Activated naive CD8-positive, alpha-beta T cell treated with anti-CD3 and anti-CD28 coated beads, Interleukin-2, amount 10 ng/mL, durations not matched to agents 7 days and 5 days (primary cell): ENCODE results near the gene GRB7. TPM values are rescaled to one million over a fixed set of nuclear protein-coding genes. Genes with fewer than 3 reads are reported as not detected.
"Not testable (repeated sequence)": the region's sequence is repeated elsewhere in the genome, so short reads cannot be mapped to it uniquely, and the experiment has no call there.

ENCODE experiments used
- ATAC-seq: fragments of 150-1000 bp; cut with Tn5 transposase; one replicate; pipeline ENCODE4 v1.10.0; 2021; ENCODE audit warnings: low read depth, moderate library complexity
- POLR2A ChIA-PET: fragments of 350-600 bp; sonication (Branson Sonifier 250); formaldehyde crosslinking; loops from one replicate; lab custom pipeline; 2021; ENCODE audit warnings: antibody characterized with exemption; lab: Charles Lee
- DNase-seq: peaks from one replicate; pipeline ENCODE4 v3.0.0; 2021
- H3K27ac Mint-ChIP-seq: one replicate; pipeline ENCODE4 v1.8.0; 2022; ENCODE audit warnings: mild to moderate bottlenecking, mixed read lengths
- H3K27me3 Mint-ChIP-seq: one replicate; pipeline ENCODE4 v1.8.0; 2022; ENCODE audit warnings: mild to moderate bottlenecking, moderate library complexity, mixed read lengths
- H3K36me3 Mint-ChIP-seq: one replicate; pipeline ENCODE4 v1.8.0; 2021; ENCODE audit warnings: mild to moderate bottlenecking, mixed read lengths
- H3K4me1 Mint-ChIP-seq: one replicate; pipeline ENCODE4 v1.8.0; 2021; ENCODE audit warnings: mixed read lengths
- H3K4me3 Mint-ChIP-seq: one replicate; pipeline ENCODE4 v1.8.0; 2022; ENCODE audit warnings: mild to moderate bottlenecking, moderate library complexity, mixed read lengths
- H3K9me3 Mint-ChIP-seq: one replicate; pipeline ENCODE4 v1.8.0; 2021; ENCODE audit warnings: mixed read lengths
- total RNA-seq, 2 experiments: library from RNA; stranded (reverse); gene quantifications; one replicate each; pipeline ENCODE4 v1.2.3, GENCODE V29; 2021

The GRB7 gene
- total RNA-seq, 2 experiments from 2014 or later = 0.37 to 0.61 TPM

DNA sequence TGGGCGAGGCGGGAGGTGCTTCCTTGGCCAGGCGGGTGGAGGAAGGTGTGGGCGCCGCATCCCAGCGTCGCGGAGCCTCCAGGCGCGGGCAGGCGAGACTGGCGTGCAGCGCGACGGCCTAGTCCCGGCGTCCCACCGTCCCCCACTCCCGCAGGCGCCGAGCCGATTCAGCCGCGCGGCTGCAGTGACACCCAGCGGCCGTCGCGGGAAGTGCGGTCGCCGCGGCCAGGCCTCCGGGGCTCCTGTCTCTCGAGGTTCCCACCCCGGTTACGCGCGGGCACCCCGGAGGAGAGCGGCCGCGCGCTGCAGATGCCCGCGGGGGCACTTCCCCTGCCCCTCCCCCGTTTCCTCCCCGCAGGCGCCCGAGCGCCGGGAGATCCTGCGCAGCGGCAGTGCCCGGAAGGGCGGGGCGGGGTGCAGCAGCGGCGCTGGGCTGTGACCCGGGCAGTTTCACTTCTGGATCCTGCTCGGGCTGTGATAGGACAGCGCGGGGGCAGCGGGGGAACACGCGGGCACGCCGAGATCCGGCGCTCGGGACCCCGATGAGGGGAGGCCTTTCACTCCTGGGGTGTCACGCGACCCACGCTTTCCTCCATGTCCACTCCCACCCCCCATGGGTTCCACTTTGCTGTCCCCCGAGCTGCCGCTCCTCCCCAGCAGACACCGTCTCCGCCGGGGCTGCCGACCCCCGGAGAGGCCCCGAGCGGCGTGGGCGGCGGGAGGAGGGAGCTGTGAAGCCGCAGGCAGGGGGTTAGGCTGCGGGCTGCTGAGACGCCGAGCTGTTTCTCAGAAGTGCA lies 16.6 kb downstream of the GRB7 start:
- Mint-ChIP-seq H3K9me3 (no peaks in the 10 kb centered on the region), H3K27ac (peak overlapping the region; percentile 93), H3K4me3 (peak overlapping the region; percentile 88), H3K27me3 (no peaks in the 10 kb centered on the region), H3K36me3 (peaks cover 10% of the 10 kb centered on the region), H3K4me1 (peaks cover 47% of the 10 kb centered on the region)
- POLR2A ChIA-PET = interaction anchor here (0.6 to 2.5 kb wide), 15 partner anchors 15 to 226 kb away, joined by 3 to 17 read pairs (median 5); partner anchors contain the start of genes IKZF3, LRRC3C, MIEN1 and ORMDL3
- ATAC-seq (peak; percentile 90), DNase-seq (peak; percentile 99)

DNA sequence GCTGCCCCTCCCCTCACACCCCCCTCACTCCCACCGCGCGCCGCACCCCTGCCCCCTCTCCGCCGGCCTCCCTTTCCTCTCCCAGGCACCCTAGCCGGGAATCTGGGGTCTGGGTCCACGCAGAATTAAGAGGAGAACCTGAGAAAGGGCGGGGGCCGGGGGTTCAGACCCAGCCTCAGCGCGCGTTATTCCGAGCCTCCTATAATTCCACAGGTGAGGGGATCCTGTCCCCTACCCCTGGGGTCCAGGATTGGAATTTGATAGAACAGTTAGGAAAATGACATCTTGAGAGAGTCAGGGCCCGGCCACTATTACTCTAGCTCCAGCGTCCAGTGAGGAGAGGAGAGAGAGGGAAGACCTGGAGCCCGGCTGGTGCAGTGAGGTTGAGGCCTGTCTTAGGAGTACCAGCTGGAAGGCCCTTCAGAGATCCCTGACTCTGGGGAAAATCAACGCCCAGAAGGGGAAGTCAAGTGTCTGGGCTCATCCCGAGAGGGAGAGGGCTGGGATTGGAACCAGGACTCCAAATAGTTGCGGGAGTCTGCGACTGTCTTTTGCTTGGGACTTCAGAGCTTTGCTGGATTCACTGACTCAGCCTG lies 17.3 kb downstream of the GRB7 start:
- no peaks in the 10 kb centered on the region for H3K27me3 Mint-ChIP-seq
- ATAC-seq (no peak), DNase-seq (no peak)
- peaks cover 52% of the 10 kb centered on the region for H3K4me1 Mint-ChIP-seq
- H3K27ac Mint-ChIP-seq = peak overlapping the region; percentile 83
- no peaks in the 10 kb centered on the region for H3K9me3 Mint-ChIP-seq
- POLR2A ChIA-PET = interaction anchor here (0.6 to 2.5 kb wide), 16 partner anchors 15 to 267 kb away, joined by 3 to 17 read pairs (median 4); partner anchors contain the start of genes IKZF3, LRRC3C, MIEN1 and ORMDL3
- H3K4me3 Mint-ChIP-seq = peak overlapping the region; percentile 63
- H3K36me3 Mint-ChIP-seq = peaks cover 10% of the 10 kb centered on the region

DNA sequence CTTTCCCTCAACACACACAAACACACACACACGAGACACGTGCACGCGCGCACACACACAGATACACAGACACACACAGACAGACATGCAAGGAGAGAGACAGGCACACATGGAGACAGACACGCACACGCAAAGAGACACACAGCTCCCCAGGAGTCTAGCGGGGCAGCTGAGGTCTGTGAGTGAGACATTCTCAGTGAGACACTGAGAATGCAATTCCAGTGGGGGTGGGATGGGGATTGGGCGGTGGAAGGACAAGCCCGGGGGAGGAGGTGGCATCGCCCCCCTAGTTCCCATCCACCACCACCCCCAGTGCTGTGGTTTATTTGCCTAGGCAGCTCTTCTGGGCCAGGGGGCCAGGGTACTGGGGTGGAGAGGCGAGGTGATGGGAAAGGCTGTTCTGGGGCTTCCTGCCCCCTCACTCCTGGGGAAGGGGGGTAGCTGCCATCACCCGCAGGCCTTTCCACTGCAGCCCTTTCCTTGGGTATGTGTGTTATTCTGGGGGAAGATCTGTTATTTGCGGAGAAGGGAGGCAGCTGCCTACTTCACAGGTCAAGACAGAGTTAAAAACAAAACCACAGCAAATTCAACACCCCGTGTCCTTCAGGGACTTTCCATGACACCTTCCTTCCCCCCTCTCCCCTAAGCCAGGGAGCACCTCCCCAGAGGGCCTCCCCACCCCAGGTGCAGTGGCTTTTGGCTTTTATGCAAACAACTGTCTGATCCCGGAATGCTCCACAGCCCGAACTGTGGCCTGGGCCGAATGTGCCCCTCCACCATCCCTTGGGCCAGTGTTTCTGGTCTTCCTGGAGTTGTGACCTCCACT lies 18.0 kb downstream of the GRB7 start:
- Mint-ChIP-seq H3K36me3 (peaks cover 12% of the 10 kb centered on the region), H3K4me3 (peak overlapping the region; percentile 63), H3K27ac (peak overlapping the region; percentile 83), H3K4me1 (peaks cover 52% of the 10 kb centered on the region), H3K27me3 (no peaks in the 10 kb centered on the region), H3K9me3 (no peaks in the 10 kb centered on the region)
- DNase-seq (peak; percentile 55), ATAC-seq (no peak)
- POLR2A ChIA-PET = interaction anchor here (0.7 to 2.5 kb wide), 14 partner anchors 14 to 266 kb away, joined by 3 to 17 read pairs (median 6); partner anchors contain the start of genes LRRC3C, MIEN1, ORMDL3 and PSMD3

DNA sequence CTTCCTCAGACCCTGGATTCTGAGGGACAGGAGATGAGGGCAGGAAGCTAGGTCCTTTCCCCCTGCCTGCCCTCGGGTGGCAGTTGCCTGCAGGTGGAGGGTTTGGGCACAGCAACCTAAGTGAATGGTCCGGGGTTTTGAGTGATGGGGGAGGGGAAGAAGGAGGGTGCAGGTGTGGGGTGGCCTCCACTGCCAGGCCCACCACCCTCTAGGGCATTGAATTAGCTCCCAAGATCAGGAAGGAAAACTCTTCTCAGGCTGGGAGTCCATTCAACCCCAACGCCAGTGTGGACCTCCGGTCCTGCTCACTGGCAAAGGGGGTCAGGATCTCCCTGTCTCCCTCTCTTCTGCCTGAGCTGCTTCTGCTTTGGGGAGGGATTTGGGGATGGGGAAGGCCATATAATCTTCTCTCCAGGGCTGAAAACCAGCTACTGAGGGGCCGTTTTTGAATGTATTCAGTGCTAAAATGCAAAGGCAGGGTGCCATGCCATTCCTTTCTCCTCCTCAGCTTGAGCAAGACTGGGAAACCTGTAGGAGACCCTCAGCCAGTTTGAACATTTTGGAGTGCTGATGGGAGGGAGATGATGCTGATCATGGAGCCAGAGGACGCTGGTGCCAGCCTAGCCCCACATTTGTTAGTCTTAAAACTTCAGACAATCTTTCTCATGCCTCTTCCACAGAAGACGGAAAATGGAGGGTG lies 18.8 kb downstream of the GRB7 start:
- peaks cover 16% of the 10 kb centered on the region for H3K36me3 Mint-ChIP-seq
- H3K4me3 Mint-ChIP-seq = peak overlapping the region; percentile 63
- DNase-seq (peak; percentile 55), ATAC-seq (no peak)
- H3K4me1 Mint-ChIP-seq = peaks cover 55% of the 10 kb centered on the region
- POLR2A ChIA-PET = interaction anchor here (0.7 to 2.5 kb wide), 7 partner anchors 13 to 224 kb away, joined by 3 to 17 read pairs (median 9); partner anchors contain the start of genes LRRC3C, MIEN1, ORMDL3 and PSMD3
- no peaks in the 10 kb centered on the region for H3K9me3 Mint-ChIP-seq
- H3K27me3 Mint-ChIP-seq = no peaks in the 10 kb centered on the region
- H3K27ac Mint-ChIP-seq = peak overlapping the region; percentile 83

DNA sequence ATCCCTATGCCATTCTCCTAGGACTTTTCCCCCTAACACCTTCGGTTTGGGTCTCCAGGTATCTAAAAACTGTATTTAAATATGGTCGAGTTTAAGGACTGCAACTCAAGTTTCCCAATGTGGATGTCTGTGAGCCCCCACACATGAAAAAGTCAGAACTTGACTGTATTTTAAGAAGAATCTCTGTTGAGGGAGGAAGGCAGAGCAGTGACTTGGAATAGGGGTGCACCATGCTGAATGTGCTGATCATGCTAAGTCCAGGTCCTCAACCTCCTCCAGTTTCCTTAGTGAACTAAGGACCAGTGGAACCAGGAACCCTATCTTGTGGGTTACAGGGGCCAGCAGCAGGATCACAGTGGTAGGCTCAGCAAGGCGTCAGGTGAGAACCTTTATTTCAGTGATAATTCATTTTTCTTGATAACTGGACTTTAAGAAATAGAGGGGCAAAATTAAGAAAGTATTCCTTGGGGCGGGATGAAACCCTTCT lies 19.5 kb downstream of the GRB7 start:
- H3K4me3 Mint-ChIP-seq = peak overlapping the region; percentile 54
- POLR2A ChIA-PET = interaction anchor here (1.7 to 2.3 kb wide), 2 partner anchors 105 to 223 kb away, joined by 6 to 8 read pairs; partner anchors contain the start of gene PSMD3
- H3K4me1 Mint-ChIP-seq = peaks cover 54% of the 10 kb centered on the region
- H3K27me3 Mint-ChIP-seq = no peaks in the 10 kb centered on the region
- H3K9me3 Mint-ChIP-seq = no peaks in the 10 kb centered on the region
- H3K36me3 Mint-ChIP-seq = peaks cover 17% of the 10 kb centered on the region
- ATAC-seq (no peak), DNase-seq (no peak)
- peak overlapping the region; percentile 70 for H3K27ac Mint-ChIP-seq

DNA sequence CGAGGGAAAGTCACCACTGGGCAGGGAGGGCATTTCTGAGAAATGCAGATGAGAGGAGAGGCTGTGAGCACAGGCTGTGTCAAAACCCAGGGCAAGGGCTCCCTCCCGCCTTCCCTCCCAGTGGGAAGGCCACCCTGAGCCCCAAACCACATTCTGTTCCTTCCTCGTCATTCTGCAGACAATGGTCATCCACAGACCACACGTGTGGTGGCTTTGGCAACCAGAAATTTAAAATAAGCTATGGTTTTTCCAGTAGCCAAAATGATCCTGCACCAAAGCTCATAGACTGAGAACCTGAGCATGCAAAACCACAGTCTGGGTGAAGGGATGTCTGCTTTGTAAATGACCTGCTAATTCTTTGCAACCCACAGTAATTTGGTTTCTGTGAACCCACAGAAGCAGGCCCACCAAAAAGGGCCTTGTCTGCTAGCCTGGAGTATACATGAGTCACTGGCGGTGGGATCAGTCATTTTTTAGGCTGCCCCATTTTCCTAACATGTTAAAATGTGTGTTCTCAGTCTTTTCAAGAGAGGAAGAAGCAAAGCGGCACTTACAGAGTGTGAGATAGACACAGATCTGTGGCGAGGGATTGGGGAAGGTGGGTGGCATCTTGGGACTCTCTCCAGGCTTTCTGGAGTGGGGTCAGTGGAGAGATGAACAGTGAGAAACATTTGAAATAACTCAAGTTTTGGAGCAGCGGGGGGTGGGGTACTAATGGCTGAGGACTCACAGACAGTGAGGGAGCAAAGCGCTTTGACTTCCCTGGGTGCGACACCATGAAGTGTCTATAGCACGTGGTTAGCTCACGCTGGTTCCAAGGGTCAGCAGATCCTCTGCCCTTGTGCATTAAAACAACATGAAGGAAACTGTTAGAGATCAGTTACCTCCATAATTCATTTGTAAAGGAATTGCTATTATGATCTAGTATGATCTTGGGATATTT lies 20.5 kb downstream of the GRB7 start:
- POLR2A ChIA-PET = interaction anchor here (1.5 to 1.7 kb wide), 2 partner anchors 11 to 104 kb away, joined by 4 to 6 read pairs; no protein-coding TSS in a partner anchor
- Mint-ChIP-seq H3K27me3 (no peaks in the 10 kb centered on the region), H3K4me3 (peak overlapping the region; percentile 54), H3K4me1 (peaks cover 51% of the 10 kb centered on the region), H3K36me3 (peaks cover 24% of the 10 kb centered on the region), H3K27ac (peak overlapping the region; percentile 66), H3K9me3 (no peaks in the 10 kb centered on the region)
- ATAC-seq = no peak
- DNase-seq = peak; percentile 53

DNA sequence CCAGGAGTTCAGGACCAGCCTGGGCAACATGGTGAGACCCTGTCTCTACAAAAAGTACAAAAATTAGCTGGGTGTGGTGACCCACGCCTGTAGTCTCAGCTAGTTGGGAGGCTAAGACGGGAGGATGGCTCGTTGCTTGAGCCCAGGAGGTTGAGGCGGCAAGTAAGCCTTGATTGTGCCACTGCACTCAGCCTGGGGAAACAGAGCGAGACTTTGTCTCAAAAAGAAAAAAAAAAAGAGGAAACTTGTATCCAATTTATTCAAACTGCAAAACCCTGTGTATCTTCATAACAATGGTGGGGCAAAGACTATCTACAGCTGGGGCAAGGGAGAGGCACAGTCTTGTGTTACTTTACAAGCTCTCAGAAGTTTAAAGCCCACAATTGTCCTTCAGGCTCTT lies 21.5 kb downstream of the GRB7 start:
- Mint-ChIP-seq H3K27ac (no peak overlapping the region), H3K36me3 (peaks cover 25% of the 10 kb centered on the region), H3K27me3 (no peaks in the 10 kb centered on the region), H3K4me3 (no peak overlapping the region), H3K9me3 (no peaks in the 10 kb centered on the region), H3K4me1 (peaks cover 47% of the 10 kb centered on the region)
- POLR2A ChIA-PET = interaction anchor here (0.8 to 1.5 kb wide), 2 partner anchors 10 to 168 kb away, joined by 3 to 4 read pairs; partner anchors contain the start of genes LRRC3C and ORMDL3
- no peak for ATAC-seq
- no peak for DNase-seq

DNA sequence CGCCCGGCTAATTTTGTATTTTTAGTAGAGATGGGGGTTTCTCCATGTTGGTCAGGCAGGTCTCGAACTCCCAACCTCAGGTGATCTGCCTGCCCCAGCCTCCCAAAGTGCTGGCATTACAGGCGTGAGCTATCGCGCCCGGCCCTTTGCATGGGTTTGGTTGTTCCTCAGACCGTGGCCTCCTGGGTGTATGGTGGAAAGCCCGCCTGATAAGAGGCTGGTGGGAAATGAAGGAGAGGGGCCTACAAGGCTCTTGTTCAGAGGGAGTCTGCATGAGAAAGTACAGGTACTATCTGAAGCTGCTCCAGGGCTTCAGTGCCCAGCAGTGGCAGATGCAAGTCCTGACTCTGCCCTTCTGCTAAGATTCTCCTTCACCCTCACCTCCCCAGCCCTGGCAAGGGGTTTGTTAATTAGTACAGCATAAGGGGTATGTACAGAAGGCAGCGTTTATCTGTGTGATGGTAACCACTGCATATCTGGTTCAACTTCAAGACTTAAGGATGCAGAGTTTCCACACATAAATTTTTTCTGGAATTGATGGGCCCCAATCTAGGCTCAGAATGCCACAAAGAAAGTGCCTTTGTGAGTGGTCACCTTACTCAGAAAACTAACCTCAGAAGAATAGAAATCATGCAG lies 24.2 kb downstream of the GRB7 start:
- Mint-ChIP-seq H3K9me3 (peaks cover 1% of the 10 kb centered on the region), H3K4me3 (no peak overlapping the region), H3K4me1 (peaks cover 38% of the 10 kb centered on the region), H3K27me3 (no peaks in the 10 kb centered on the region), H3K36me3 (peaks cover 50% of the 10 kb centered on the region), H3K27ac (no peak overlapping the region)
- DNase-seq (no peak), ATAC-seq (no peak)
- POLR2A ChIA-PET = interaction anchor here (1.0 kb wide), 1 partner anchor 15 kb away, joined by 3 read pairs; no protein-coding TSS in a partner anchor

DNA sequence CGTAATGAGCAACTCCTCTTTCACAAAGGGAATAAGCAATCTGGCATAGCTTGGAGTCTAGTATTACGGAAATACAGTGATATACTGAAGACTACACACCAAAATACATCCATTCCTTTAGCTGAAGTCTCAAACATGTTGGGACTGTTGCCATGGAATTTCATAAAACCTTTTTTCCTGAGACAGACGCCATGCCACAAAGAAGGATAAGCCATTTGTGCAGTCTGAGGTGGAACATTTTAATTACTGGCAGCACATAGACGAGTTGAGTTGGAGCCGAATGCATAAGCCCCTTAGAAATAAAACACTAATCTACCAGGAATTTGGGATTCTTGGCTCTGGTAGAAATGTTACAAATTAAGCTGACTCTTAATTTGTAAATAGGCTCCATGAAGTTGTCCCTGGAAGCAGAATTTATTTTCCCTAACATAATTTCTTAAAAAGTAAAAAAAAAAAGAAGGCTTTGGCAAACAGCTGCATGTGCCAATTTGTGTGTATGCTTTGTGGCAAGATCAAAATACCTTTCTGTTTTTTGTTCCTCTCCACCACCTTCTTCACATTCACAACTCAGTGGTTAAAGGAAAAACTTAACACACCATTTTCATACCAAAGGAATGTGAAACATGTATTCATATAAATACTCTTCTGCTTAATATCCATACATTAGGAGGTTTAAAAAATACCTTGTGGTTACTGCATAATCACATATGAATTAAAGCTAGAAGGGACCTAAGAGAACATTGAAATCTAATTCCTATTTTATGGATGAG lies 25.5 kb downstream of the GRB7 start:
- peaks cover 35% of the 10 kb centered on the region for H3K4me1 Mint-ChIP-seq
- H3K27ac Mint-ChIP-seq = no peak overlapping the region
- no peak overlapping the region for H3K4me3 Mint-ChIP-seq
- H3K9me3 Mint-ChIP-seq = peaks cover 1% of the 10 kb centered on the region
- DNase-seq (no peak), ATAC-seq (no peak)
- POLR2A ChIA-PET = no interaction called here
- H3K27me3 Mint-ChIP-seq = no peaks in the 10 kb centered on the region
- peaks cover 58% of the 10 kb centered on the region for H3K36me3 Mint-ChIP-seq

DNA sequence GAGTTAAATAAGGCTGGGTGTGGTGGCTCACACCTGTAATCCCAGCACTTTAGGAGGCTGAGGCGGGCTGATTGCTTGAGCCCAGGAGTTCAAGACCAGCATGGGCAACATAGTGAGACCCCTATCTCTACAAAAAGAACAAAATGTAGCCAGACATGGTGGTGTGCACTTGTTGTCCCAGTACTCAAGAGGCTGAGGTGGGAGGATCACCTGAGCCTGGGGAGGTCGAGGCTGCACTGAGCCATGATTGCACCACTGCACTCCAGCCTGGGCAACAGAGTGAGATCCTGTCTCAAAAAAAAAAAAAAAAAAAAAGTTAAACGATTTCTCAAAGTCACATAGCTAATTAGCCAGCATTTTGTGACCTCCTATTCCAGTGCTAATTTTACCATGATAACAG lies 26.4 kb downstream of the GRB7 start:
- ATAC-seq, H3K27me3 Mint-ChIP-seq, DNase-seq, H3K4me3 Mint-ChIP-seq, POLR2A ChIA-PET, H3K9me3 Mint-ChIP-seq, H3K27ac Mint-ChIP-seq: not testable (repeated sequence)
- Mint-ChIP-seq H3K36me3 (peaks cover 57% of the 10 kb centered on the region), H3K4me1 (peaks cover 34% of the 10 kb centered on the region)
